ENCODE results near the gene ARHGAP22. TPM values are rescaled to one million over a fixed set of nuclear protein-coding genes. Genes with fewer than 3 reads are reported as not detected.

Gene ARHGAP22
- total RNA-seq, 4 donors from 2014 or later = 0.59 to 2.1 (median 1.2) TPM

DNA sequence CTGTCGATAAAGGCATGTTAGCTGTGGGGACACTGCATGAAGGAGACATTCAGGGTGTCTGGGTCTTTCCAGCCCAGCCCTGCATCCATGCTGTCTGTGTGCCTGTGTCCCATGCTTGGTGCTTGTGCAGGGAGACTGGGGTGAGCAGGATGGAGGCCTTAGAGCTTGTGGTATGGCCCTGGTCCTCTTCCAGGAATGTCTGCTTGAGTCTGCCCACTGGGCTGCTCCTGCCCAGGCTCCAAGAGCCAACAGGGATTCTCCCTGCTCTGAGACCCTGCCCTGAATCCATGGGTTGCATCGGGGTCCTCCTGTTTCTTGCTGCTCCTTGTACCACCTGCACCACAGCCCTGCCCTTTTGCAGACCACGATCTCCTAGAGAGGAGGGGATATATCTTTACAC is 31.4 kb upstream of the ARHGAP22 start:
- TF ChIP-seq, protein P1, sequence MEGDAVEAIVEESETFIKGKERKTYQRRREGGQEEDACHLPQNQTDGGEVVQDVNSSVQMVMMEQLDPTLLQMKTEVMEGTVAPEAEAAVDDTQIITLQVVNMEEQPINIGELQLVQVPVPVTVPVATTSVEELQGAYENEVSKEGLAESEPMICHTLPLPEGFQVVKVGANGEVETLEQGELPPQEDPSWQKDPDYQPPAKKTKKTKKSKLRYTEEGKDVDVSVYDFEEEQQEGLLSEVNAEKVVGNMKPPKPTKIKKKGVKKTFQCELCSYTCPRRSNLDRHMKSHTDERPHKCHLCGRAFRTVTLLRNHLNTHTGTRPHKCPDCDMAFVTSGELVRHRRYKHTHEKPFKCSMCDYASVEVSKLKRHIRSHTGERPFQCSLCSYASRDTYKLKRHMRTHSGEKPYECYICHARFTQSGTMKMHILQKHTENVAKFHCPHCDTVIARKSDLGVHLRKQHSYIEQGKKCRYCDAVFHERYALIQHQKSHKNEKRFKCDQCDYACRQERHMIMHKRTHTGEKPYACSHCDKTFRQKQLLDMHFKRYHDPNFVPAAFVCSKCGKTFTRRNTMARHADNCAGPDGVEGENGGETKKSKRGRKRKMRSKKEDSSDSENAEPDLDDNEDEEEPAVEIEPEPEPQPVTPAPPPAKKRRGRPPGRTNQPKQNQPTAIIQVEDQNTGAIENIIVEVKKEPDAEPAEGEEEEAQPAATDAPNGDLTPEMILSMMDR (IDR thresholded peaks at IDR 0.05) = no peak
- TF ChIP-seq POLR2A (IDR thresholded peaks at IDR 0.05) = no peak
- 54 to 63% methylated on average over 1 to 3 of the region's 3 CpGs for WGBS, 2 donors
- Histone ChIP-seq H3K27me3 (peaks cover 0 to 7% (median 0%) of the 10 kb centered on the region in 4 donors), H3K4me1 (peaks cover 0 to 23% (median 0%) of the 10 kb centered on the region in 3 donors), H3K27ac (no peak overlapping the region), H3K36me3 (no peaks in the 10 kb centered on the region), H3K4me3 (no peak overlapping the region), H3K9me3 (peaks cover 0 to 9% (median 5%) of the 10 kb centered on the region in 3 donors)
- intact Hi-C loops (cut with DNase I) = no loop called here
- no peak for DNase-seq

DNA sequence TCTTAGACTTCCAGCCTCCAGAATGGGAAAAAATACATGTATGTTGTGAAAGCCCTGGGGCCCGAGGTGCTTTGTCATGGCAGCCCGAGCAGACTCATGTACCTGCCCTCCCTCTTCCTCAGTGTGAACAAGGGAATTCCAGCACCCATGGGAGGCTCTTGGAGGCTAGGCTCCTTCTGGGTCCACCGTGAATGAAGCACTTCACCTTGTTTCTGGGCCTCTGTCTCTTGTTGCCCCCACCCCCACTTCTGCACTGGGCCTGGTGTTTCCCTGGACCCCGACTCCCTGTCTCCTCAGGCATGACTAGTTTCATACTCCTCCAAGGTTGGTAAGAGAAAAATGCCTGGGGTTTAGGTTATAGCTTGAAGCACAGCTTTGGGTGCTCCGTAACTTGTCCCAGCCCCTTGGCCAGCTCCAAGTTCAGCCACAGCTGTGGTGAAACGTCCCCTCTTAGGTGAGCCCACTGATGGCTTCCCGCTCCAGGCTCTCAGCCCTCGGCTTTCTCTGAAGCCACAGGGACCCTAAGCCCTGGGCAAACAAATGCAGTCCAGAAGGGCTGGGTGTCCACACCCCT is 30.2 kb upstream of the ARHGAP22 start:
- 69 to 83% methylated on average over 1 to 6 of the region's 8 CpGs for WGBS, 2 donors
- Histone ChIP-seq H3K36me3 (no peaks in the 10 kb centered on the region), H3K27me3 (peaks cover 0 to 7% (median 0%) of the 10 kb centered on the region in 4 donors), H3K9me3 (no peaks in the 10 kb centered on the region), H3K4me1 (peaks cover 0 to 23% (median 0%) of the 10 kb centered on the region in 3 donors), H3K27ac (peak overlapping the region in 2 of 4 donors; percentile 21 to 30), H3K4me3 (no peak overlapping the region)
- no peak for TF ChIP-seq POLR2A (IDR thresholded peaks at IDR 0.05)
- TF ChIP-seq, protein P1 (IDR thresholded peaks at IDR 0.05) = no peak
- DNase-seq = no peak
- intact Hi-C loops (cut with DNase I) = no loop called here

GRCh38 chr10:48634198-48634983 is 29.5 kb upstream of the ARHGAP22 start:
- Histone ChIP-seq H3K4me1 (peaks cover 0 to 23% (median 0%) of the 10 kb centered on the region in 3 donors), H3K36me3 (no peaks in the 10 kb centered on the region), H3K4me3 (no peak overlapping the region), H3K27me3 (peaks cover 0 to 7% (median 0%) of the 10 kb centered on the region in 4 donors), H3K9me3 (no peaks in the 10 kb centered on the region), H3K27ac (peak overlapping the region in 2 of 4 donors; percentile 30 to 33)
- 66 to 67% methylated on average over 2 to 4 of the region's 5 CpGs for WGBS, 2 donors
- DNase-seq = peak; percentile 19
- no peak for TF ChIP-seq POLR2A (IDR thresholded peaks at IDR 0.05)
- TF ChIP-seq, protein P1 (IDR thresholded peaks at IDR 0.05) = no peak
- intact Hi-C loops (cut with DNase I) = no loop called here

GRCh38 chr10:48633381-48634197 is 28.7 kb upstream of the ARHGAP22 start:
- H3K4me3 ChIP-seq = no peak overlapping the region
- intact Hi-C loops (cut with DNase I) = no loop called here
- 66 to 74% methylated on average over 3 to 4 of the region's 4 CpGs for WGBS, 2 donors
- TF ChIP-seq, protein P1 (IDR thresholded peaks at IDR 0.05) = no peak
- TF ChIP-seq POLR2A (IDR thresholded peaks at IDR 0.05) = no peak
- H3K27ac ChIP-seq = peak overlapping the region in 2 of 4 donors; percentile 30 to 33
- H3K9me3 ChIP-seq = no peaks in the 10 kb centered on the region
- no peak for DNase-seq
- no peaks in the 10 kb centered on the region for H3K36me3 ChIP-seq
- H3K27me3 ChIP-seq = peaks cover 0 to 7% (median 0%) of the 10 kb centered on the region in 4 donors
- H3K4me1 ChIP-seq = peaks cover 0 to 23% (median 0%) of the 10 kb centered on the region in 3 donors
